ENCODE measurements around the gene KCNG2.

The KCNG2 gene

DNA sequence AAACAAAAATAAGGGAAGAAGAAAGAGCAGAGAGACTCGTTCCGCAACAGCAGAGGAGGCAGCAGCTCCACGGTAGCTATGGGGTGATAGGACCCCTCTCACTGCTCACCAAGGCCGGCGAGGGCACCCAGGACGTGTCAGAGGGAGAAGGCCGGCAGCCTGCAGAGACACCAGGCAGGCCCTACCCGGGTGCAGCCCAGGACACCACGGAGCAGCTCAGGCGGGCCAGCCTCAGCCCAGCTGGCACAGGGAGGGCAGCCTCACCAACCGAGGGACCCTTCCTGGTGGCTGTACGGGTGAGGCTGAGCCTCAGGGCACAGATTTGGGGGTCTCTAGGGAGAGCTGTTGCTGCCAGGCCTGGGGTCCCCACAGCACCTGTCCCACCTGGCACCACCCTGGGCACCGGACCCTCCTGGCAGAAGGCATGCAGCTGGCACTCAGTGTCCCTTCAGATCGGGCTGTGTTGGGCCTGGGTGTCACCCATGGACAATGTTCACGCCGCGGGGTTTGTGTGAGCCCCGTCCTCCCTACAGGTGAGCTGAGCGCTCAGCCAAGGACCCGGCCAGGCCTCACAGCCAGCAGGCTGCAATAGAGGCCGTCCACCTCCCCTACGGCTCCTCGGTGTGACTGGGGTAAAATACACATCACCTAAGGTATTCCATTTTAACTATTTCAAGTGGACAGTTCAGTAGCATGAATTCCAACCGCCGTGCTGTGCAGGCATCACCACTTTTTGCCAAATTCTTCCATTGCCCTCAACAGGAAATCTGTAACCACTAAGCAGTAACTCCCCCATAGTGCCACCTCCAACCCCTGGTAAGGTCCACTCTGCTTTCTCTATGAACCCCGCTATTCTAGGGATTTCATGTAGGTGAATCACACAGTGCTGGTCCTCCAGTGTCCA is 21.6 kb downstream of the KCNG2 start:
- DNase-seq (ENCODE audit: low read depth), result no peak

DNA sequence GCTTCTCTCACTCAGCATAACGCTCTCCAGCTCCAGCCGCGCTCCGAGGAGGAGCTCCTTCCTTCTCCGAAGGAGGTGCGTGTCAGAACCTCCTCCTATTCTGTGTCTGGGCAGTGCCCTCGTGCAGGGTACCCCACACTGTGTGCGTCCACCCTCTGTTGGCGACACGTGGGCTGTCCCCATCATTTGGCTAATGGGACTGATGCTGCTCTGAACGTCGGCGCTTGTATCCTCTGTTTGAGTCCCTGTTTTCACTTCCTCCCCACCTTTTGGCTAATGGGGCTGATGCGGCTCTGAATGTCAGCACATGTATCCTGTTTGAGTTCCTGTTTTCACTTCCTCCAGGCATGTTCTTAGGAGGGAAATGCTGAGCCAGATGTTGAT is 22.2 kb downstream of the KCNG2 start:
- DNase-seq (ENCODE audit: low read depth), result no peak

DNA sequence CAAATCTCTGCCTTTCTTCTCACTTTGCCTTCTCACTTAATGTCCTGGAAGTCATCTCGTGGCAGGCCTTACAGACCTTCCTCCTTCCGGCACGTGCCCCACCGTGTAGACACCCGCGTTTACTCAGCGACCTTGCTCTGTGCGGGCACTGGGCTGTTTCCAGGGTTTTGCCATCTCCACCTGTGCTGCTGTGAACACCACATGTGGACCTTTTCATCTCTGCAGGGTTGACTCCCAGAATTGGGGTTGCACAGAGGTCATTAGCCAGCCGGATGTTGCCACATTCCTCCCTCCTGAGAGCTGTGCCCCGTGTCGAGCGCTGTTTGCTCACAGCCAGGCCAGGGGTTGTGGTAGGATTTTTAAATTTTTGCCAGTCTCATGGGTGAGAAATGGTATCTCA is 25.4 kb downstream of the KCNG2 start:
- DNase-seq (ENCODE audit: low read depth), result no peak

DNA sequence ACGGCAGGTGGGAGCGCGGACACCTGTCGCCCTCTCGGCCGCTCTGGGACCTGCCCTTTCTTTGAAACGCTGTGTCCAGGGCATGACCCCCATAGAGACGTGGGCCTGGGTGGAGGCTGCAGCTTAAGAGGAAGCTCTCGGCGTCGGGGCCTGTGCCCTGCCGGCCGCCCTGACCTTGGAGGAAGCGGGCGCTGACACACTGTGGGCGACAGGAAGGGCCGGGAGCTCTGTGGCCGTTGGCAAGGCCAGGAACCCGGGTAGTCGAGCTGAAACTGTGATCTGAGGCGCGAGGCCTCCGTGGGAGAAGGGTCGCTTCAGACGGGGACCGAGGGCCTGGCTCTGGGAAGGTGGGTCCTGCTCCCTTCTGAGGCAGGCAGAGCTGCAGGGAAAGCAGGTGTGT is 28.2 kb downstream of the KCNG2 start:
- no peak for DNase-seq (ENCODE audit: low read depth)

DNA sequence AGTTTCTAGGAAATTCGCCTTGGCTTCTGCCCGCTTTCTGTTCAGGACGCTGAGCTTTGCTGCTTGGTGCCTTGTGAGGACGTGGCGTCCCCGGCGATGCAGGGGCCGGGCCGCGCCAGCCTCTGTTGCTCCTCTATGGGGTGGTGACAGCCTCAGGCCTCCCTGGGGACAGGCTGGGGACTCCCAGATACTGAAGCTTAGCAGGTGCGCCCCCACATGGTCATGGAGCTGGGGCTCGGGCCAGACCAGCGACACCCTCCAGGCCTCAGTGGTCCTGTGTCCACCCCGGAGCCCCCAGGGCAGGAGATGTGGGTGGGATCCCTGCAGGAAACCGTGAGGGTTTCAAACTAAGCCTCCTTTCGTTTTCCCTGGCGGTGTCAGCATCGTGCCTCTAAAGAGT is 29.2 kb downstream of the KCNG2 start:
- DNase-seq (ENCODE audit: low read depth), result no peak

DNA sequence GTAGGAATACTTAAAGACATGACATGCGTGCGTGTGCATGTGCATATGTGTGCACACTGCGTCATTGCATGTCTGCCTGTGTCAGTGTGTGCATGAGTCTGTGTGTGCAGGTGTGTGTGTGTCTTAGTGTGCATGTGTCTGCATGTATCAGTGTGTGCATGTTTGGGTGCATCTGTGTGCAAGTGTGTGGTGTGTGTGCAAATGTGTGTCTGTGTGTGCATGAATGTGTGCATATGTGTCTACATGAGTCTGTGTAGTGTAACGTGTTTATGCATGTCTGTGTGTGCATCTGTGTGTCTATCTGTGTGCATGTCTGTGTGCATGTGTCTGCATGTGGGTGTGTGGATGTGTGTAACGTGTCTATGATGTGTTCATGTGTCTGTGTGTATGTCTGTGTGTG is 30.5 kb downstream of the KCNG2 start:
- no peak for DNase-seq (ENCODE audit: low read depth)

DNA sequence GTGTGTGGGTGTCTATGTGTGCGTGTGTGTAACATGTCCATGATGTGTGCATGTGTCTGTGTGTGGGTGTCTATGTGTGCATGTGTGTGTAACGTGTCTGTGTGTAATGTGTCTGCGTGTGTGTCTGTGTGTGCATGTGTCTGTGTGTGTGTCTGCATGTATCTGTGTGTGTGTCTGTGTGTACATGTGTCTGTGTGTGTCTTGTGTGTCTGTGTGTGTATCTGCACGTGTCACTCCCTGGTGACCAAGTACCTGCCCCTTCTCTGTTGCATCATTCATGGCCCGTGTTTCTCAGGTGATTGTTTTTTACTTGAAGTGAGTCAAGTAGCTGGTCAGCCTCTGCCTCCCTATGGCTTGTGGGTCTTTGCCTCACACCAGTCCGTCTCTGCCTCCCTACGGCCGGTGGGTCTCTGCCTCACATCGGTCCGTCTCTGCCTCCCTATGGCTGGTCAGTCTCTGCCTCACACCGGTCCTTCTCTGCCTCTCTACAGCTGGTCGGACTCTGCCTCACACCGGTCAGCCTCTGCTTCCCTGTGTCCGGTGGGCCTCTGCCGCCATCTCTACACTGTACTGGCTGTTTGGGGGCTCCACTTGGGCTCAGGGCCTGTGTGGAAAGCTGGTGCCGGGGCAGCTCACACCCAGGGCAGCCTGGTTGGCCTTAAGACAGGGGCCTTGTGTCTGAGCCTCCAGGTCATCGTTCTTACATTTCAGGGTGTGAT is 31.6 kb downstream of the KCNG2 start:
- no peak for DNase-seq (ENCODE audit: low read depth)

DNA sequence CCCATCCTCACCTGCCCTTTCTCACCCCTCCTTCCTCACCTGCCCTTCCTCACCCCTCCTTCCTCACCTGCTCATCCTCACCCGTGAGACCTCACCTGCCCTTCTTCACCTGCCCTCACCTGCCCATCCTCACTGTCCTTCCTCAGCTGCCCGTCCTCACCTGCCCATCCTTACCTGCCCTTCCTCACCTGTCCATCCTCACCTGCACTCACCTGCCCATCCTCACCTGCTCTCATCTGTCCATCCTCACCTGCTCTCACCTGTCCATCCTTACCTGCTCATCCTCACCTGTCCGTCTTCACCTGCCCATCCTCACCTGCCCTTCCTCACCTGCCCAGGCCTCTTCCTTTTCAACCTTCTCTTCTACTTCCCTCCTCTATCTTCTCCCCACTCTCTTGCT is 34.4 kb downstream of the KCNG2 start:
- DNase-seq (ENCODE audit: low read depth), result no peak

DNA sequence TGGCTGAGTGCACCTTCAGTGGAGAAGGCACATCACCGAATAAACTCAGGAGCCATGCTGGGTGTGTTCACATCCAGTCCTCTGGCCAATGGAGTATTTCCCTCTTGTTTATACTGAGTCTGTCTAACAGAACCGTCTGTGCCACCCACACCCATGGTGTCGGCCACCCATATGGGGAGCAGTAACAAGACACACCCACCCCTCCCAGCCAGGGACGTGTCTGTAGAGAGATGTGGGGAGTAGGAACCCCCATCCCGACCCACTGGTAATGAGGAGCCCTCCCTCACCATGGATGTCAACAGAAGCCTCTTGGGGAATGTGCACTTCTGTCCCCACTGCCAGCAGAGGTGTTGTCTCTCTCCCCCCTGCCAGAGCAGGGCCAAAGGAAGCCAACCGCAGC is 37.1 kb downstream of the KCNG2 start:
- no peak for DNase-seq (ENCODE audit: low read depth)

DNA sequence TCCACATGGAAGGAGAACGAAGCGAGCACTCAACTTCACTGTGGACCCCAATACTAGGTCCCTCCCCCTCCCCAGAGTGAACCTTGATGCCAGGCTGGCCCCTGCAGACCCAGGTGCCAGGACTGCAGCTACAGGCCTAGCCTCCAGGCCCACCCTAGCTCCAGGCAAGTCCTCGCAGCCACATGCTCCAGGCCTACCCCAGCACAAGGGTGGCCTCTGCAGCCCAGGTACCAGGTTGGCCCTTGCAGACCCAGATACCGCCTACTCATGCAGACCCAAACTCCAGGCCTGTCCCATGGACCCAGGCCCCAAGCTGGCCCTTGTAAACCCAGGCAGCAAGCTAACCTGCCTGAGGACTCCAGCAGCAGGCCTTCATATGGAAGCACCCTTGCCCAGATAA is 44.2 kb downstream of the KCNG2 start:
- DNase-seq (ENCODE audit: low read depth), result no peak

DNA sequence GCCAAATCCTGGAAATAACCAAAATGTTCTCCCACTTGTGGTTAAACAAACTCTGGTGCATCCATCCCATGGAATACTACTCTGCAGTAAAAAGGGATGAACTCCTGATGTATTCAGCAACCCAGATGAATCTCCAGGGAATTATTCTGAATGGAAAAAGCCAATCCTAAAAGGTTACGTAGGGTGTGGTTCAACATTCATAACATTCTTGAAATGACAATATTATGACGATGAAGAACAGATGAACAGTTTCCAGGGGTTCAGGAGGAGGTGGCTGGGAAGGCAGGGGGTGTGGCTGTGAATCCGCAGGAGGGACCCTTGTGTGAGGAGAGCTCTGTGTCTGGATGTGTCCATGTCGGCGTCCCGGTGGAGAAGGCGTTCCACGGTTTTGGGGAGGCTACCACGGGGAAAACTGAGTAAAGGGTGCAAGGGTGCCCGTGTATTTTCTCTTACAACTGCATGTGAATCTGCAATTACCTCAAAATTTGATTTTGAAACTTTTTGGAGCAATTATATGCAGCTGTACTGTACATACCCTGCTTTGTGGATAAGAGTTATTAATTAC is 47.3 kb downstream of the KCNG2 start:
- DNase-seq (ENCODE audit: low read depth), result no peak

DNA sequence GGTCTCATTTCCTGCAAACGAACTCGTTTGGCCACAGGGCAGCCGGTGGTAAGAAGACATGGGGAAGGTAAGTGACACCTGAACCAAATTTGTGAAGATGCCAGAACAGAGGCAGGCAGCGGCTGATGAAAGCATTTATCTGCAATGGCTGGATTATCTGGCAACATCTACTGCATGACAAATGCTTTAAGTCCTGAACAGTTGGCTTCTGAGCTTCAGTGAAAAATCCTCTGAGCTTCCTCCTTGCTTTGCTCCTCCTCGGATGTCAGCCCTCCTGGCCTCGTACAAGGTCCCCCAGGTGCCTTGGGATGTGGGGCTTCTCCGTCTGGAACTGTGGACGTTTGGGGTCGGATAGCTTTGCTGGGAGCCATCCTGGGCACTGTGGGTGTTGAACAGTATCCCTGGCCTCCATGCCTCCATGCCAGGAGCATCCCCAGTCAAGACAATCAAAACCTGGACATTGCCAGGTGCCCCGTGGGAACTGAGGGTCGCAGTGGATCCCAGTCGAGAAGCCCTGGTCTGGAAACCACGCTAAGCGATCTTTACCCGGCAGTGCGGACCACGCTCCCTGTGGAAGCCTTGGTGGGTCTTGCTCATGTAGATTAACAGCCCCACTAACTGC is 49.3 kb downstream of the KCNG2 start:
- DNase-seq (ENCODE audit: low read depth), result no peak

DNA sequence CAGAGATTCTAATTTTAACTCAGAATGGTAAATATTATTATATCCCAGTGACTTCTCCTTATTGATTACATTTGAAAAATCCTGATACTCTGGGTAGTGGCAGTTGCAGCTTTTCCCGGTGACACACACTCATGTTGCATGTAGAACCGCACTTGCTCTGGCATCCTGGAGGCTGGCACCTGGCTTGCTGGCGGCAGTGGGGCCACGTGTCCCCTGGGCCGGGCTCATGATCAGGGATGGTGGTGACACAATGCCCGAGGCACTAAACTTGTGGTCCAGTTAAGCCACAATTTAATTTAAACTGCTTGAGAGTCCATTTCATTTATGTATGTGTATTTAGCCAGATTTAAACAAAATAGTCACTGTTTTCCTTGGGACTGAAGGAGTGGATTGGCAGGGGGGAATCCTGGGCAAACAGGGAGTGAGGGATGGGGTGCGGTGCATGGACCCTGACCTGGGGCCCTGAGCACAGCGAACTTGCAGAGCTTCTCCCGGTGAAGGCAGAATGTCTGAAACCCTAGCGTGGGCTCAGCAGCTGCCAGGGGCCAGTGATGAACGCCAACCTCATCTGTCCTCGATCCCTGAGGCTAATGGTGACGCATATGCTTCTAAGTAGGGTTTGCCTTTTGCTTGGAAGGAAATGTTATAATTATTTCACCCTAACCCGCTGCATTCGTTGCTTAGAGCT is 50.0 kb downstream of the KCNG2 start:
- no peak for DNase-seq (ENCODE audit: low read depth)

DNA sequence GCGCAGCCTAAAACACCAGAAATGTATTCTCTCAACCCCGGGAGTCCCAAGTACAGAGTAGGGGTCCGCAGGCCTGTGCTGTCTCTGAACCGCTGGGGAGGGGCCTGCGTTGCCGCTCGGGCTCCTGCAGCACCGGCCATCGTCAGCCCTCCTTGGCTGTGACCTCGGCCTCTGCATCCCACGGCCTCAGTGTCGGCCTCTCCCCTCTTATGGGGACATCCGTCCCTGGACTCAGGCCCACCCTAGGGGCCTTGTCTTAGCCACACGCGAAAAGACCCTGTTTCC is 50.5 kb downstream of the KCNG2 start:
- no peak for DNase-seq (ENCODE audit: low read depth)

DNA sequence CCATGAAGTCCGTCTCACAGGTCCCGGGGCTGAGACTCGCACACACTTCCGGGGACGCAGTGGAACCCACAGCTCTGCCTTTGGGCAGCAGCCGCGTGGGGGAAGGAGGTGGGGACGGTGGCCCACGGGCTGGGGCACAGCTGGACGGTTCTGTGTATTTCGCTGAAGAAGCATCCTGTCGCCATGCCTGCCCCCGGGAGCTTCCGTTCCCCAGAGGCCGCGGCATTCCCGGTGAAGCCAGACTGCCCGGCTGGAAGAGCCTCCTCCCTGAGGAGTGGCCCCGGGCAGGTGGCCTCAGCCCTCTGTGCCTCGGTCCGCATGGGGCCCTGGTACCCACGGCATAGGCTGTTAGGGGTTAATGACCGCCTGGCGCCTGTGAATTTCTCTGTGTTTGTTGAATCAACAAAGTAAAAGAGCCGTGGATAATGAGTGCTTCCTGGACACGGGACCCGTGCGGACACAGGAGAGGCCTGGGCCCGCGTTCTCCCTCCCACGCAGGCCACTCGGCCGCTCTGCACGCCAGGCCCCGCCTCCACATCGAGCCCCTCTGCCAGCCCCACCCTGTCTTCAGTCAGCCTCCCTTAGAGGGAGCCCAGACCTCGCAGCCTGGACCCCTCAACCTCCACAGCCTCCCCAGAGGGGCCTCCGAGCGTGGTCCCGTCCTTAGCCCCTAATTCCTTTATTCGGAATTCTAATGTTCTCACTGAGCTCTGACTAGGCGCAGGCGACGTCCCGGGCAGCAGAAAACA is 51.0 kb downstream of the KCNG2 start:
- DNase-seq (ENCODE audit: low read depth), result no peak

DNA sequence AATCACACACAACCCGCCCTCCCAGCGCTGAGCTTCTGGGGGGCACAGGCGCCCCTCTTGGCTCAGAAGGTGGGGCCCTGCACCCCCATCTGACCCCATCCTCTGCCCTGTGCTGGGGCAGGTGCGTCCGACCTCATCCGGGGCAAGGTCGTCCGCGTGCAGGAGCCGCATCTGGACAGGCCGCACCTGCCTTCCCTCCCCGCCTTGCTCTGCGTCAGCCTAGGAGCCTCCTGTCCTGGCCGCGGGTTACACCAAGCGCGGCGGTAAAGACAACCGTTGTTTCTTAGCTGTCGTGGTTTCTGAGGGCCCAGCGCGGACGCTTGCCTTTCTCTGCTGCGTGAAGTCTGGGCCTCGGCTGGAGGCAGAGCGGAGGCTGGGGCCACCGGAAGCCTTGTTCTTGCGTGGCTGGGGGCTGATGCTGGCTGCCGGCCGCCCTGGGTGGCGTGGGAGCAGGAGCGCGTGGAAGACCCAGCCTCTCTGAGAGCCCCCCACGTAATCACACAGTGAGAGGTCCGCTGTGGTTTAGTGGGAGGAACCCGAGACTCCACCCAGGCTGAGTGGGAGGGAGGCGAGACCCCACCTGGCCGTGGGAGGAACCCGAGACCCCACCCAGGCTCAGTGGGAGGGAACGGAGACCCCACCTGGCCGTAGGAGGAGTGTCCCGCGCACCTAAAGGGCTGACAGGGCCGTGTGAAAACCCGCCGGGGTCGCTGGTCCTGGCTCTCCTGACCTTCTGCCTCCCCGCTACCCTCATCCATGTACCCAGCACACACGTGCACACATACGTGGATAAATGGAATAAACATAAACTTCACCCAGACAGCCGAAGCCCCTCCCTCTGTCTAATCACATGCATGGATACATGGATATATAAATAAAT is 51.8 kb downstream of the KCNG2 start:
- DNase-seq (ENCODE audit: low read depth), result no peak

DNA sequence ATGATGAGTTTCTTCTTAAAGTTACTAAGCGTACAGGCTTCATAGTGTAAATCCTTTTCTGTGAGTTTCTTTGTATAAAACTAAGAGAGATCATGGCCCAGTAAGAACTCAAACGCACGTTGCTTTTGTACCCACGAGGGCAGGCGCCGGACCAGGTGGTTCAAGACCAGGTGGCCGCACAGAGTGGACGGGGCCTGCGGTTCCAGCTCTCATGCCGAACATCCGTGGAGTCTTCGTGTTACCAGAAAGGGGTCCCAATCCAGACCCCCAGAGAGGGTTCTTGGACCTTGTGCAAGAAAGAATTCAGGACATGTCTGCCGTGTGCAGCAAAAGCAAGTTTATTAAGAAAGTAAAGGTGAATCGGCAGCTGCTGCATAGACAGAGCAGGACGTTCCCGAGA is 53.0 kb downstream of the KCNG2 start:
- no peak for DNase-seq (ENCODE audit: low read depth)

DNA sequence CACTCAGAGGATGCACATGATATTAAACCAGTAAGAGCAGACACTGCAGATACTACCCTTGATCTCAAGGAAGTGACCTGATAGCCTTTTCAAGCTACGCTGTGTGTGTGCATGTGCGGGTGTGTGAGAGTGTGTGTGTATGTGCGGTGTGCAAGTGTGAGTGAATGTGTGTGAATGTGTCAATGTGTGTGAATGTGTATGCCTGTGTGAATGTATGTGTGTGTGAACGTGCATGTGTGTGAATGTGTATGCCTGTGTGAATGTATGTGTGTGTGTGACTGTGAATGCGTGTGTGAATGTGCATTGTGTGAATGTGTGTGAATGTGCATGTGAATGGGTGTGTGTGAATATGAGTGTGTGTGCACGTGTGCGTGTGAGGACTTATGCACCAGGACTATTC is 53.8 kb downstream of the KCNG2 start:
- no peak for DNase-seq (ENCODE audit: low read depth)

DNA sequence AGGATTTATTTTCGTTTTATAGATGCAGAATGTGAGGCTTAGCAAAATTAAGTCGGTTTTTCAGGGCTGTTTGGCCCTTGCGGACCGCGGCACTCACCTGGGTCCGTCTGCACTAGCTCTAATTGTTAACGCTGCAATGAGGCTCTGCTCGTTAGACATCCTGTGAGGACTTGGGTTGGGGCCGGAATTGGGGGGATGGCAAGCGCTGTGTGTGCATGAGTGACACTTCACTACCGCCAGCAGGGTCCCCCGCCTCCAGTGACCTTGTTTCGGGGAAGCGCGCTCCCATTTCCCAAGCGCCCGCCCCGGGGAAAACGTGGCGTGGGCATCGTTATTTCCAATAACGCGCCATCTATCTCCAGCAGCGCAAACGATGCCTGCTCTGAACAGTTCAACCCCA is 54.2 kb downstream of the KCNG2 start:
- DNase-seq (ENCODE audit: low read depth), result no peak

DNA sequence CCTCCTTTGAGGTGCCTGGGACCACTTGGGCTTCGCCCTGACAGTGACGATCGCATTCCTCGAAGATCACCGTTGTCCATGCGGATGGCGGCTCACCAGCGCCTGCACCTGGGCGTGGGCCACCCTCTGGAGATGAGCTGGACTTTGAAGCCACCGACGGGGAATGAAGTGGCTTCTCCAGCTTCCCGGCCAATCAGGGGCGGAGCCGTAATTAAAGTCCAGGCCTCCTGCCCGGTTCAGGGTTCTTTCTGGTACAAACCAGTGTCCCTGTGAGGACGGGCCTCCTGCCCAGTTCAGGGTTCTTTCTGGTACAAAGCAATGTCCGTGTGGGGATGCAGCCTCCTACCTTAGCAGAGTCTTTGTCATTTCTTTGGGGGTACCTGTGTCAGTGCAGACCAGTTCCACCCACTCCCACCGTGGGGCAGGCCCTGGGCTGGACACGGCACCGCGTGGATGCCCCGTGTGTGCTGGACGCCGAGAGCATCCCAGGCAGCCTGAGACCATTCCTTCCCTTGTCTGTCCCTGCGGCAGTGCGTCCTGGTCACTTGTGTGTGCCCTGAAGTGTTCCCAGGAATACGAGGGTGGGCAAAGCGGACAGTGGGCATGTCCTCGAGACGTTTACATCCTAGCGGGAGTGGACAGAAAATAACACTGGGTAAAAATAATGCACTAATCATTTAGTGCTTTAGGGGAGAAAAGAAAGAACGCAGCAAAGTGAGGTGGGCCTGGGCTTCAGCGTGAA is 55.0 kb downstream of the KCNG2 start:
- no peak for DNase-seq (ENCODE audit: low read depth)
